Transverse colon (tissue), 4 donors: ENCODE measurements around the gene REN. TPM values are rescaled to one million over a fixed set of nuclear protein-coding genes. Genes with fewer than 3 reads are reported as not detected.

Experiments
- DNase-seq: peaks from one replicate; pipeline ENCODE4 v3.0.0-alpha.2; 2019
- H3K27ac ChIP-seq, 4 donors: fragments of 200-600 bp; sonication (generic); 2 replicates each; pipeline ENCODE4 v1.5.1; 2016 to 2018; ENCODE audit warnings: inconsistent platforms in 4 of 4
- H3K27me3 ChIP-seq: fragments of 200-600 bp; sonication (generic); 2 replicates; pipeline ENCODE4 v1.5.1; 2017; ENCODE audit warnings: inconsistent platforms
- H3K36me3 ChIP-seq, 4 donors: fragments of 200-600 bp; sonication (generic); 2 replicates each; pipeline ENCODE4 v1.5.1; 2017 to 2019; ENCODE audit warnings: inconsistent platforms in 4 of 4
- H3K4me1 ChIP-seq, 4 donors: fragments of 200-600 bp; sonication (generic); 2 replicates each; pipeline ENCODE4 v1.5.1; 2017 to 2020; ENCODE audit warnings: inconsistent platforms in 4 of 4
- H3K4me3 ChIP-seq, 4 donors: fragments of 200-600 bp; sonication (generic); 1 replicate in 1 of 4; 2 replicates in 3 of 4; pipeline versions ENCODE4 v1.5.1 to v1.6.1; 2017 to 2019; ENCODE audit warnings: inconsistent platforms in 4 of 4
- H3K9me3 ChIP-seq, 2 donors: fragments of 200-600 bp; sonication (generic); 2 replicates each; pipeline ENCODE4 v1.5.1; 2017 to 2019; ENCODE audit warnings: inconsistent platforms in 2 of 2
- CTCF ChIP-seq, 5 experiments: fragments of 200-600 bp in 3 of 5; fragments of 450-650 bp in 2 of 5; sonication (generic) in 3 of 5; IDR thresholded peaks; 1 replicate in 2 of 5; 2 replicates in 3 of 5; pipeline ENCODE4 v1.5.1; 2016 to 2017; ENCODE audit warnings: antibody characterized with exemption in 5 of 5, inconsistent platforms in 3 of 5, mild to moderate bottlenecking in 2 of 5, moderate library complexity in 1 of 5
- EP300 ChIP-seq: sonication (generic); formaldehyde crosslinking; IDR thresholded peaks from one replicate; pipeline ENCODE4 v1.6.1; 2017; ENCODE audit warnings: antibody characterized with exemption, low read depth
- POLR2A ChIP-seq: fragments of 450-650 bp; IDR thresholded peaks from one replicate; pipeline ENCODE4 v1.6.1; 2016; ENCODE audit warnings: antibody characterized with exemption, mild to moderate bottlenecking, moderate library complexity
- POLR2AphosphoS5 ChIP-seq, 3 donors: sonication (generic); formaldehyde crosslinking; IDR thresholded peaks; one replicate each; pipeline ENCODE4 v1.6.1; 2016; ENCODE audit warnings: antibody characterized with exemption in 3 of 3
- WGBS, 2 donors: methylation state at CpG; one replicate each; pipeline ENCODE4 v1.1.5; 2018; ENCODE audit warnings: low coverage in 1 of 2; 5-methylcytosine and 5-hydroxymethylcytosine counted together
- in situ Hi-C, 4 donors: fragments of 200-750 bp; cut with MboI; loops; one replicate each; pipeline versions ENCODE4 v1.15.0 to v1.15.1; 2017; ENCODE audit warnings: low sequenced_read_pairs in 3 of 4, low pct_ligation_motif_present in 1 of 4, low pct_unique_long_range_greater_than_20kb in 1 of 4
- intact Hi-C: fragments of 100-400 bp; cut with DNase I; formaldehyde crosslinking; loops from one replicate; pipeline ENCODE4 v1.15.1; 2023; ENCODE audit warnings: low total_unique reads
- total RNA-seq, 4 donors: library from RNA; depleted of rRNA; stranded (reverse); fragments of >200 nt; gene quantifications; one replicate each; pipeline ENCODE4 v1.1.0, GENCODE V29; 2016

The REN gene
- total RNA-seq, 4 donors from 2014 or later: 2.7 TPM; not detected in 3

GRCh38 chr1:204190212-204191211 lies 24.4 kb upstream of the REN start:
- peak overlapping the region in 3 of 4 donors; percentile 1 to 38 (median 23) for H3K4me3 ChIP-seq
- H3K9me3 ChIP-seq: no peaks in the 10 kb centered on the region
- peaks cover 0 to 10% (median 6%) of the 10 kb centered on the region in 4 donors for H3K4me1 ChIP-seq
- in situ Hi-C loops (no loop called here), intact Hi-C loops (no loop called here)
- H3K36me3 ChIP-seq: no peaks in the 10 kb centered on the region
- TF ChIP-seq CTCF (IDR thresholded peaks at IDR 0.05): no peak
- no peak for TF ChIP-seq POLR2A
- TF ChIP-seq POLR2AphosphoS5 (IDR thresholded peaks at IDR 0.05): no peak
- no peak for TF ChIP-seq EP300
- DNase-seq: peak; percentile 71
- 15 to 27% methylated on average over 14 to 23 of the region's 44 CpGs for WGBS, 2 donors
- H3K27ac ChIP-seq: no peak overlapping the region
- peaks cover 54% of the 10 kb centered on the region for H3K27me3 ChIP-seq

- DNase-seq: no peak
- no peak for TF ChIP-seq POLR2A
- no peak for TF ChIP-seq CTCF (IDR thresholded peaks at IDR 0.05)
- TF ChIP-seq EP300: no peak
- TF ChIP-seq POLR2AphosphoS5 (IDR thresholded peaks at IDR 0.05): no peak
- Histone ChIP-seq H3K27ac (no peak overlapping the region), H3K4me3 (no peak overlapping the region), H3K27me3 (peaks cover 54% of the 10 kb centered on the region), H3K4me1 (peaks cover 0 to 10% (median 6%) of the 10 kb centered on the region in 4 donors), H3K36me3 (no peaks in the 10 kb centered on the region), H3K9me3 (no peaks in the 10 kb centered on the region)
- intact Hi-C loops: no loop called here
- in situ Hi-C loops: no loop called here
- WGBS, 2 donors: 75 to 100% methylated on average over 2 to 11 of the region's 11 CpGs
Observed at GRCh38 chr1:204188959-204189639, 23.0 kb upstream of the REN start.

GRCh38 chr1:204186597-204186996 lies 20.5 kb upstream of the REN start:
- no peak for DNase-seq
- intact Hi-C loops: no loop called here
- in situ Hi-C loops: no loop called here

More at GRCh38 chr1:204186597-204186996, 20.5 kb upstream of the REN start:
- Histone ChIP-seq H3K4me3 (no peak overlapping the region), H3K27ac (no peak overlapping the region), H3K4me1 (peaks cover 0 to 10% (median 6%) of the 10 kb centered on the region in 4 donors), H3K9me3 (no peaks in the 10 kb centered on the region), H3K36me3 (no peaks in the 10 kb centered on the region), H3K27me3 (peaks cover 46% of the 10 kb centered on the region)
- 72 to 83% methylated on average over 2 to 10 of the region's 10 CpGs for WGBS, 2 donors
- TF ChIP-seq EP300 (no peak), CTCF (IDR thresholded peaks at IDR 0.05) (no peak), POLR2AphosphoS5 (IDR thresholded peaks at IDR 0.05) (no peak), POLR2A (no peak)
